NOMO-1 (cell line): ENCODE results near the gene CROCC.
"Not testable (repeated sequence)": the region's sequence is repeated elsewhere in the genome, so short reads cannot be mapped to it uniquely, and the experiment has no call there.

Experiments used
- DNase-seq, 2 experiments: peaks; one replicate each; lab custom pipeline; 2025; ENCODE audit not compliant: unreplicated experiment in 2 of 2; lab: John Stamatoyannopoulos, UW

The CROCC gene

DNA sequence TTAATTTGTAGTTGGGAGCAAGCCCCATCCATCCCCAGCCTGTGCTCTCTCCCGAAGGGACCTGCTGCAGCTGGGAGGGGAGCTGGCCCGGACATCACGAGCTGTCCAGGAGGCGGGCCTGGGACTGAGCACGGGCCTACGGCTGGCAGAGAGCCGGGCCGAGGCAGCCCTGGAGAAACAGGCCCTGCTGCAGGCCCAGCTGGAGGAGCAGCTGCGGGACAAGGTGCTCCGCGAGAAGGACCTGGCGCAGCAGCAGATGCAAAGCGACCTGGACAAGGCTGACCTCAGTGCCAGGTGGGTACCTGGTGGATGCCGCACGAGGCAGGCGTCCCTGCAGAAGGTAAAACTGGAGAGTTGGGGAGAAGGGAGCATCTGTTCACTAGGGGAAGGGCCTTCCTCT lies 14.8 kb downstream of the CROCC start:
- DNase-seq = not testable (repeated sequence)

DNA sequence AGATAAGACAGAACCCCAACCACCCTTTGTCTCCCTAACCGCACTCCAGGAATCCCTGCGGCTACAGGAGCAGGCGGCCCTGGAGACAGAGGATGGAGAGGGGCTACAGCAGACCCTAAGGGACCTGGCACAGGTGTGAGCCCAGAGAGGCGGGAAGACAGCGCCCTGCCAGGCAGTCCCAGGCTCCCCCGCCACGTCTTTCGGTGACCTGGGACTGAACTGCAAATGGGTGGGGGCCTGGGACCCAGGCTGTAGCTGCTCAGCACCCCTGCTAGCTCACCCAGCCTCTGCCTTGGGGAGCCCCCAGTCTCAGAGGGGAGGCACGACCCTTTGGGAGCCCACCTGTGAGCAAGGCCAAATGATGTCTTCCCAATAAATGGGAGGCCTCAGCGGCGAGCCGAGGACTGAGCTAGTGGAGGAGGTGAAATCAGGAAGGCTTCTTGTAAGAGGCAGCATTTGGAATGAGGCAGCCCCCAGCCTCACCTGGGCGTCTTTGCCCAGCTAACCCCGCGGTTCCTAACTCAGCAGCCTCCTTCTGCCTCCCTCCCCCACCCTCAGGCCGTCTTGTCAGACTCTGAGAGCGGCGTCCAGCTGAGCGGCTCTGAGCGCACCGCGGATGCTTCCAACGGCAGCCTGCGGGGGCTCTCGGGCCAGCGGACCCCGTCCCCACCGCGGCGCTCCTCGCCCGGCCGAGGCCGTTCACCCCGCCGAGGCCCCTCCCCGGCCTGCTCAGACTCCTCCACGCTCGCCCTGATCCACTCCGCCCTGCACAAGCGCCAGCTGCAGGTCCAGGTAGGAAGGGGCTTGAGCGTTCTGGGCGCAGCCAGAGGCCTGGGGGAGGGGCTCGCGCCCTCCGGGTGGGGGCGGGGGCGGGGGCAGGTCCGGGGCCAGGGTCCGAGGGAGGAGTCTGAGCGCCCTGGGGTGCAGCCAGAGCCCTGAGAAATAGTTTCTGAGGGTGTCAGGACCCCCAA lies 16.9 kb downstream of the CROCC start:
- no peak for DNase-seq

DNA sequence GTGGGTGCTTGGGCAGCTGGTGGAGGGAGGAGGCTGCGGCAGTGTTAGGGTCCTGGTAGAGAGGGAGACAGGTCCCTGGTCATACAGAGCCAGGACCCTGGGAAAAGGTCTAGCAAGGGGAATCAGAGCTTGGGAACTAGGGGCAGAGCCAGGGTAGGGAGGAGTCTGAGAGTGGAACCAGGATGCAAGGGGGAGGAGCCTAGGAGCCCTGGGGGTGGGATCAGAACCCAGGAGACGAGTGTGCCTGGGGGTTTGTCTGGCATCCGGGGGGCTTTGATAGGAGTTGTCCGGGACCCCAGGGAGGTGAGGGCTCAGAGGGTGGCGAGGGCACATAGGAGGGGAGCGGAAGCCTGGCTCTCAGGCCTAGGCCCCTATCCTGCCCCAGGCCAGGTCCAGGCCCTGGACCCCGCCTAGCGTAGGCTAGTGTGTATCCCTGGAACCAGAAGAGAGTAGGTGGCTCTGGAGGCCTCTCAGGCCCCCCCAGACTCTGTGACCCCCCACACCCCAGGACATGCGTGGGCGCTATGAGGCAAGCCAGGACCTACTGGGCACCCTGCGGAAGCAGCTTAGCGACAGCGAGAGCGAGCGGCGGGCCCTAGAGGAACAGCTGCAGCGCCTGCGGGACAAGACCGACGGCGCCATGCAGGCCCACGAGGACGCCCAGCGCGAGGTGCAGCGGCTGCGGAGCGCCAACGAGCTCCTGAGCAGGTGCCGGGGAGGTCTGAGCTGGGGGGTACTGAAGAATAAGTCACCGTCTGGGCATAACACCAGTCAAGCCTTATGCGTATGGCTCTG lies 17.9 kb downstream of the CROCC start:
- not testable (repeated sequence) for DNase-seq

DNA sequence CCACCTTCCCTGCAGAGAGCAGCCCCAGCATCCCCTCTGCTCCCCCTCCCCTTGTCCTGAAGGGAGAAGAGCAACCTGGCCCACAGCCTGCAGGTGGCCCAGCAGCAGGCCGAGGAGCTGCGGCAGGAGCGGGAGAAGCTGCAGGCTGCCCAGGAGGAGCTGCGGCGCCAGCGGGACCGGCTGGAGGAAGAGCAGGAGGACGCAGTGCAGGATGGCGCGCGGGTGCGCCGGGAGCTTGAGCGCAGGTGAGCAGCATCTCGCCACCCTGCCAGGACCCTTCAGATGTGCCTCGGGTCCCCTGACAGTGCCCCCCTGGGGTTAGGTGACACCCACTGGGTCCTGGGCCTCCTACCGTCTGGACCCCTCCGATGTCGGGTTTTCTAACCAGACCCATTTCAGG lies 22.3 kb downstream of the CROCC start:
- no peak for DNase-seq

DNA sequence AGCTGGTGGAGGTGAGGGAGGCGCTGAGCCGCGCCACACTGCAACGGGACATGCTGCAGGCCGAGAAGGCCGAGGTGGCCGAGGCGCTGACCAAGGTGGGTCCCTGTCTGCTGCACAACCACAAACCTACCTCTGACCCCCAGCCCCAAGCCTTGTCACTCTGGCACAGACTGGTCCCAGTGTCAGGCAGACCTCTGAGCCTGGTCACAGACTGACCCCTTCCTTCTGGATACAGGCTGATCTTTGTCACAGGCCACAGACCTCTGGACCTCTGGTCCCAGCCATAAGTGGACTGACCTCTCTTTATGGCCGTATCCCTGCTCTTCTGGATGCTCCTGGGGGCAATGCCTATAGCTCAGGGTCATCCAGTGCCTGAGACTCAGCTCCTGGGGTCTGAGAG lies 23.8 kb downstream of the CROCC start:
- not testable (repeated sequence) for DNase-seq

DNA sequence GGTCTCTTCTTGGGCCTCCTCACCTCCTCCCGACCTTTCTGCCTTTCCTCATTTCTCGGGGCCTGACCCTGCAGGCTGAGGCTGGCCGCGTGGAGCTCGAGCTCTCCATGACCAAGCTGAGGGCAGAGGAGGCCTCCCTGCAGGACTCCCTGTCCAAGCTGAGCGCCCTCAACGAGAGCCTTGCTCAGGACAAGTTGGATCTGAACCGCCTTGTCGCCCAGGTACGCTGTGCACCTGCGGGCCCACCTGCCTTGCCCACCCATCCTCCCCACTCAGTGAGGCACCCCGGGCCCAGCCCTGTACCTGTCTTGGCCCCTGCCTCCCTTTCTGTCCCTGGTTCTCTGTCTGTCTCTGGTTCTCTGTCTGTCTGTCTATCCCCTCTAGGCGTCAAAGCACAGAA lies 24.5 kb downstream of the CROCC start:
- DNase-seq = not testable (repeated sequence)

DNA sequence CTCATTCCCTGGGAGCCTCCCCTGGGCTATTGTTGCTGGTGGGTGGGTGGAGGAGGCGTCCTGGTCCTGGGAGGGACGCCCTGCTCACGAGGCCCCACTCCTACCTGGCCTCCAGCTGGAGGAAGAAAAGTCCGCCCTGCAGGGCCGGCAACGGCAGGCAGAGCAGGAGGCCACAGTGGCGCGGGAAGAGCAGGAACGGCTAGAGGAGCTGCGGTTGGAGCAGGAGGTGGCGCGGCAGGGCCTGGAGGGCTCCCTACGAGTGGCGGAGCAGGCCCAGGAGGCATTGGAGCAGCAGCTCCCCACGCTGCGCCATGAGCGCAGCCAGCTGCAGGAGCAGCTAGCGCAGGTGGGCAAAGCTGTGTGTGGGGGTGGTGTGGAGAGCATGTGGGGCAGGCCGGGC lies 24.9 kb downstream of the CROCC start:
- no peak for DNase-seq

DNA sequence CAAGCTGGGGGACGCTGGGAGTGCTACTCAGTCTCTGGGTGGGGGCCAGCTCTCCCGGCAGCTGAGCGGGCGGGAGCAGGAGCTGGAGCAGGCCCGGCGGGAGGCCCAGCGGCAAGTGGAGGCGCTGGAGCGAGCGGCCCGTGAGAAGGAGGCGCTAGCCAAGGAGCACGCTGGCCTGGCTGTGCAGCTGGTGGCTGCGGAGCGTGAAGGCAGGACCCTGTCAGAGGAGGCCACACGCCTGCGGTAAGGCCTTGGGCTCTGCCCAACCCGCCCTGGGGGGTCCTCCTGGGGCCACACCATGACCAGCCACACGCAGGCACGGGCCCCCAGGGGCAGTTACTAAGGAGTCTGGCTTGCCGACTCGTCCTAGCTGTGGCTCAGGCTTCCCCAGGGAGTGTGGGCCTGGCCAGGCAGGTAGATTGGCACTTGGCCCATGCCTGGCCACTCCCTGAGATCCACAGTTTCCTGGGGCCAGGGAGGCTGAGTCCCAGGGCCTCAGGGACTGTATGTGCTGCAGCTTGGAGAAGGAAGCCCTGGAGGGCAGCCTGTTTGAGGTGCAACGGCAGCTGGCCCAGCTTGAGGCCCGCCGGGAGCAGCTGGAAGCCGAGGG lies 26.7 kb downstream of the CROCC start:
- DNase-seq = not testable (repeated sequence)

DNA sequence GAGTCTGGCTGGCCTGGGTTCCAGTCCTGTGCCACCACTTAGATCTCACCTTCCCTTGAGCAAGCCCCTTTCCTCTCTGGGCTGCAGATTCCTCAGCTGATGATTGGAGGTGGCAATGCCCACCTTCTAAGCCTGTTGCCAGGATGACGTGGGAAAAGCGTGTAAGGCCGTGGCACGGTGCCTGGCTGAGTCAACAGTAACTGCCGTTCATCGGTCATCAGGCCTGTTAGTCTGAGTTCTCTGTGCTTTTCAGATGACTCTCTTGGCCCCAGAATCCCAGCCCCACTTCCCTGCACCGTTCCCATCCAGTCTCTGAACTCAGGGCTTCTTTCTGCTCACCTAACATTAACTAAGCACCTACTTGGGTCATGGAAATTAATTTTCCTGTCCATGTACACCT lies 27.3 kb downstream of the CROCC start:
- not testable (repeated sequence) for DNase-seq

DNA sequence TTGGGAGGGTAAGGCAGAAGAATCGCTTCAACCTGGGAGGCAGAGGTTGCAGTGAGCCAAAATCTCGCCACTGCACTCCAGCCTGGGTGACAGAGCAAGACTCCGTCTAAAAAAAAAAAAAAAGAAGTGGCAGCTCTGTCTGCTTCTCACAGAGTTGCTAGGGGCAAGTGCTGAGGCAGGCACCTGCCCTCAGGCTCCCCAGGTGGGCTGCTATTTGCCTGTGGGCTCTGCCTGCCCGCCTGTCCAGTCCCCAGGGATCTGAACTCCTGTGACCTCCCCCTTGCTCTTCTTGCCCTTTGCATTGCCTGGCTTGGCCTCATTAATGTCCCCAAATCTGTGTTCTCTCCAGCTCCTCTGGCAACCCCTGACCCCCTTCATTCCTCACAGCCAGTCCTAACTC lies 30.6 kb downstream of the CROCC start:
- not testable (repeated sequence) for DNase-seq

DNA sequence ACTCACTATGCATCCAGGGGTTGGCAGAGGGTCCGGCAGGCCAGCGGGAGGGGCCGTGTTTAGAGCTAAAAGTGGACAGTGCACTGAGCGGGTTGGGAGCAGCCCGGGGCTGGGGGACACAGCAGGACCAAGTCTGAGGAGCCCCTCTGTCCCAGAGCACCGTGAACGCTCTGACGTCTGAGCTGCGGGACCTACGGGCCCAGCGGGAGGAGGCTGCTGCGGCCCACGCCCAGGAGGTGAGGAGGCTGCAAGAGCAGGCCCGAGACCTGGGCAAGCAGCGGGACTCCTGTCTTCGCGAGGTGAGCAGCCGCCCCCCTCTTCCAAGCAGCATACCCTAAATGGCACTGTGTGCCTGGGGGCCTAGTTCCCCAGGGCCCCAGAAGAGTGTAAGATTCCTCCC lies 32.8 kb downstream of the CROCC start:
- no peak for DNase-seq

DNA sequence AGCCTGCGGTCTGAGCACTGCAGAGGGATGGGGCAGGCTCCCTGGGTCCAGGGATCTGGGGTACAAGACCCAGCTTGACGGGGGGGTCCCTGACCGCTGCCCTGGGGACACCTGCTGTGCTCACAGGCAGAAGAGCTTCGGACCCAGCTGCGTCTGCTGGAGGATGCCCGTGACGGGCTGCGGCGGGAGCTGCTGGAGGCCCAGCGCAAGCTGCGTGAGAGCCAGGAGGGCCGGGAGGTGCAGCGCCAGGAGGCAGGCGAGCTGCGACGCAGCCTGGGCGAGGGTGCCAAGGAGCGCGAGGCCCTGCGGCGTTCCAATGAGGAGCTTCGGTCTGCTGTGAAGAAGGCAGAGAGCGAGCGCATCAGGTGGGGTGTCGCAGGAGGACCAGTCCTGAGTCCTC lies 33.5 kb downstream of the CROCC start:
- no peak for DNase-seq

DNA sequence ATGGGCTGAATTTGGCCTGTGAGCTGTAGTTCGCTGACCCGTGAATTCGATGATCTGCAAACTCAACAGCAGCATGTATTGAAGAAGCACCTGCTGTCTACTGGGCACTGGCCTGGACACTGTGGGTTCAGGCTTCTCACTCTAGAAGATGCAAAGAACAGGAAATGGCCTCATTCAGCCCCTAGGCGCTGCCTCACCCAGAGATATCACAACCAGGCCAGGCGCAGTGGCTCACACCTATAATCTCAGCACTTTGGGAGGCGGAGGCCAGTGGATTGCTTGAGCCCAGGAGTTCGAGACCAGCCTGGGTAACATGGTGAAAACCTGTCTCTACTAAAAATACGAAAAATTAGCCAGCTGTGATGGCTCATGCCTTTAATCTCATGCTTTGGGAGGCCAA lies 35.0 kb downstream of the CROCC start:
- DNase-seq = no peak

DNA sequence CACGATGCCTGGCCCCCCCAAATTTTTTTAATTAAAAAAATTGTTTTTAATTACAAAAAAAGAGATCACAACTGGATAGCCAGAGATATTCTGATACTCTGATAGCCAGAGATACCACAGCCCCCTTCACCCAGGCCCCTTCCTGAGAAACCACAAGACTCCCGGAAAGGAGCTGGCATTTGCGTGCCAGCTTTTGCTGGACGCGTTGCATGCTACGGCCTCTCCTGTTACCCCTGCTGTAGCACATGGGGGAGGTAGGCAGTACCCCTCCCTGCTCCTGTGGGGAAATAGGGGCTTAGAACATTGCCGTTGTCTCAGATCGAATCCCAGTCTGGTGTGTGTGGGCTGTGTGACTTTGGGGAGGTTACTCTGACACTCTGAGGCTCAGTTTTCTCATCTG lies 36.0 kb downstream of the CROCC start:
- DNase-seq = no peak

DNA sequence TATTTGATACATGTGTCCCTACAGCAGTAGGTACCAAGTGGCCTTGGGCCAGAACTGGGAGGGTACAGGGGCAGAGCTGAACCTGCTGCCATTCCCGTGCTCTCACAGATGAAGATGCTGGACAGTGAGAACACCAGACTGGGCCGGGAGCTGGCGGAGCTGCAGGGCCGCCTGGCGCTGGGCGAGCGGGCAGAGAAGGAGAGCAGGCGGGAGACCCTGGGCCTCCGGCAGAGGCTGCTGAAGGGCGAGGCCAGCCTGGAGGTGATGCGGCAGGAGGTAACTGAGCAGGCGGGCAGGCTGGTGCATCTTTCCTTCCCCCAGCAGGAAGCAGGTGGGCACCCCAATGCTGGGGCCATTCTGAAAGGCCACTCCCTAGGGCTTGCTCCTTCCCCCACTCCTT lies 36.7 kb downstream of the CROCC start:
- DNase-seq = no peak

DNA sequence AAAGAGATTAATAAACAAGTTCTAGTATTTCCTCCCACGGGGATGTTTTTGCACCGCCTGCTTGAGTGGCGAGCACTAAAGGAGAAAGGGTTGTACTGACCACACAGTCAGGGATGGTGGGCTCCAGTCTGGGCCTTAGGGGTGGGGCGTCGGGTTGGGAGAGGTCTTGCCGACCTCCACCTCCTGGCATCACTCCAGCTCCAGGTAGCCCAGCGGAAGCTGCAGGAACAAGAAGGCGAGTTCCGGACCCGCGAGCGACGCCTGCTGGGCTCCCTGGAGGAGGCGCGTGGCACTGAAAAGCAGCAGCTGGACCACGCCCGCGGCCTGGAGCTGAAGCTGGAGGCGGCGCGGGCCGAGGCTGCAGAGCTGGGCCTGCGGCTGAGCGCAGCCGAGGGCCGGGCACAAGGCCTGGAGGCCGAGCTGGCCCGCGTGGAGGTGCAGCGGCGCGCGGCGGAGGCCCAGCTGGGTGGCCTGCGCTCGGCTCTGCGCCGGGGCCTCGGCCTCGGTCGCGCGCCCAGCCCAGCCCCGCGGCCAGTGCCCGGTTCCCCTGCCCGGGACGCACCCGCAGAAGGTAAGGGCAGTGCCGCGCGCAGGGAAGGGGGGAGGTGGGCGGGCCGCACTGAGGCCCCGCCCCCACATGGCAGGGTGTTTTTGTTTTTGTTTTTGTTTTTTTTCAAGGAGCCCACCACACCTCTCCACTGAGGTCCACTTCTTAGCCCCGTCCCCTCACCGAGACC lies 39.0 kb downstream of the CROCC start:
- peak; percentile 34 to 70 for DNase-seq

DNA sequence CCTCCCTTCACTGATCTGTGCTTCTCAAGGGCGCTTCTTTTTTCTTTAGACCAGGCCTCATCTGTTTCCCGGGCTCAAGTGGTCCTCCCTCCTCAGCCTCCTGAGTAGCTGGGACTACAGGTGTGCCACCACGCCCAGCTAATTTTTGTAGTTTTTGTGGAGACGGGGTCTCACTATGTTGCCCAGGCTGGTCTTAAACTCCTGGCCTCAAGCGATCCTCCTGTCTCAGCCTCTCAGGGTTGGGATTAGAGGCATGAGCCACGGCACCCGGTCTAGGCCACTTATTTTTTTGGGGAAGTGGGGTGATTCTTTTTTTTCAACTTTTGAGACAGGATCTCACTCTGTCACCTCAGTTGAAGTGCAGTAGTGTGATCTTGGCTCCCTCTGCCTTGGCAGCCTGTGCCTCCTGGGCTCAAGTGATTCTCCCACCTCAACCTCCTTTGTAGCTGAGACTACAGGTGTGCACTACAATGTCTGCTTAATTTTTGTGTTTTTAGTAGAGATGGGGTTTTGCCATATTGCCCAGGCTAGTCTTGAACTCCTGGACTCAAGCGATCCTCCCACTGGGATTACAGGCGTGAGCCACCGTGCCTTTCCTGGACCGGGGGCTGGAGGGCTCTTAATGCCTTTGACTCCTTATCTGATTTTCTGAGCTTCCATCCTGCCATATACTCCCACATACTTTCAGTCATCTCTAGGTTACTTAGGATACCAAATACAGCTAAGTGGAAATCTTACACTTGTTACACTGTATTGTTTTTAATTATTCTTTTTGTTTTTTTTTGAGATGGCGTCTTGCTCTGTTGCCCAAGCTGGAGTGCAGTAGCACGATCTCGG lies 39.8 kb downstream of the CROCC start:
- no peak for DNase-seq

DNA sequence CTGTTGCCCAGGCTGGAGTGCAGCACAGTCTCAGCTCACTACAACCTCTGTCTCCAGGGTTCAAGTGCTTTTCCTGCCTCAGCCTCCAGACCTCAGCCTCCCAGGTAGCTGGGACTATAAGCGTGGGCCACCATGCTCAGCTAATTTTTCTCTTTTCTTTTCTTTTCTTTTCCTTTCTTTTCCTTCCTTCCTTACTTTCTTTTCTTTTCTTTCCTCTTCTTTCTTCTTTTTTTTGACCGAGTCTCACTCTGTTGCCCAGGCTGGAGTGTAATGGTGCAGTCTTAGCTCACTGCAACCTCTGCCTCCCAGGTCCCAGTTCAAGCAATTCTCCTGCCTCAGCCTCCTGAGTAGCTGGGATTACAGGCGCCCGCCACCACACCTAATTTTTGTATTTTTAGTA lies 42.4 kb downstream of the CROCC start:
- DNase-seq = not testable (repeated sequence)

DNA sequence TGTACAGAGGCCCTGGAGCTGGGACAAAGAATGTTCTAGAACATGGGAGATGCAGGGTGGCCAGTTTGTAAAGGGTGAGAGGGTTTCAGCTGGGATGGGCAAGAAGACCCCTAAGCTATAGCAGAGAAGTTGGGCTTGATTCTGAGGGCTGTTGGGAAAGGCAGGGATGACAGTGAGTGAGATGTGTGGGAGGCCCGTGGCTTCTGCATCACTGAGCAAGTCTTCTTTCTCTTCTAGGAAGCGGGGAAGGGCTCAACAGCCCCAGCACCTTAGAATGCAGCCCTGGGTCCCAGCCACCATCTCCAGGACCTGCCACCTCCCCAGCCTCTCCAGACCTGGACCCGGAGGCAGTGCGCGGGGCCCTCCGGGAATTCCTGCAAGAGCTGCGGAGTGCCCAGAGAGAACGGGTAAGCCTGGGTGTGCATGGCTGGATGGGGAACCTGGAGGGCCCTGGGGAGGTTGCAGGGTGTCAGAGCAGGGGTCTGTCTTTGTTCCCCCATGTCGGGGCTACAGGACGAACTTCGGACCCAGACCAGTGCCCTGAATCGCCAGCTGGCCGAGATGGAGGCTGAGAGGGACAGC lies 43.8 kb downstream of the CROCC start:
- no peak for DNase-seq
